ENCODE results near the gene TMEM109. TPM values are rescaled to one million over a fixed set of nuclear protein-coding genes. Genes with fewer than 3 reads are reported as not detected.

The TMEM109 gene
- total RNA-seq, 1 donor = 44.1 TPM

GRCh38 chr11:60972182-60973030 is 58.4 kb downstream of the TMEM109 start:
- no peak for TF ChIP-seq CTCF (IDR thresholded peaks at IDR 0.05; ENCODE audit: insufficient read depth, low read length)
- DNase-seq (ENCODE audit: low read depth) = no peak
- no peak overlapping the region for H3K4me3 ChIP-seq (ENCODE audit: low read depth, low read length)

Other genes starting within 250 kb of the TMEM109 start
- 0.49 TPM in 1 of 2 replicates, not detected in the other for gene MS4A8, start 214.5 kb upstream of the TMEM109 start, total RNA-seq (ENCODE audit: low replicate concordance)
- not detected in 2 replicates for gene MS4A18, start 189.4 kb upstream of the TMEM109 start, total RNA-seq (ENCODE audit: low replicate concordance)
- not detected in 2 replicates for gene MS4A15, start 157.3 kb upstream of the TMEM109 start, total RNA-seq (ENCODE audit: low replicate concordance)
- not detected in 2 replicates for gene MS4A10, start 128.8 kb upstream of the TMEM109 start, total RNA-seq (ENCODE audit: low replicate concordance)
- 3.6 and 12.0 TPM in 2 replicates for gene CCDC86, start 72.0 kb upstream of the TMEM109 start, total RNA-seq (ENCODE audit: low replicate concordance)
- gene PTGDR2, start 58.2 kb upstream of the TMEM109 start, total RNA-seq (ENCODE audit: low replicate concordance) = not detected in 2 replicates
- gene ZP1, start 46.6 kb upstream of the TMEM109 start, total RNA-seq (ENCODE audit: low replicate concordance) = not detected in 2 replicates
- 19.5 and 53.1 TPM in 2 replicates for gene PRPF19, start 7.6 kb upstream of the TMEM109 start, total RNA-seq (ENCODE audit: low replicate concordance)
- 3.7 and 17.9 TPM in 2 replicates for gene TMEM132A, start 10.3 kb downstream of the TMEM109 start, total RNA-seq (ENCODE audit: low replicate concordance)
- 6.8 and 18.2 TPM in 2 replicates for gene SLC15A3, start 38.0 kb downstream of the TMEM109 start, total RNA-seq (ENCODE audit: low replicate concordance)
- not detected in 2 replicates for gene CD6, start 57.5 kb downstream of the TMEM109 start, total RNA-seq (ENCODE audit: low replicate concordance)
- gene CD5, start 188.3 kb downstream of the TMEM109 start, total RNA-seq (ENCODE audit: low replicate concordance) = not detected in 2 replicates
- 9.2 and 13.5 TPM in 2 replicates for gene VPS37C, start 247.3 kb downstream of the TMEM109 start, total RNA-seq (ENCODE audit: low replicate concordance)